Upper lobe of left lung (tissue), 6 donors: ENCODE measurements around the gene CIAO2B. TPM values are rescaled to one million over a fixed set of nuclear protein-coding genes. Genes with fewer than 3 reads are reported as not detected.

Experiments used
- ATAC-seq, 2 donors: fragments of 200-7000 bp; cut with Tn5 transposase; one replicate each; pipeline ENCODE4 v1.9.1; 2022; ENCODE audit warnings: mild to moderate bottlenecking in 2 of 2, moderate library complexity in 2 of 2; ENCODE audit not compliant: low FRiP score in 2 of 2
- DNase-seq, 2 donors: peaks; one replicate each; pipeline ENCODE4 v3.0.0-alpha.2; 2019 to 2020
- H3K27ac ChIP-seq, 4 donors: fragments of 200-600 bp; sonication (generic); one replicate each; pipeline ENCODE4 v1.5.1; 2016 to 2019
- H3K27me3 ChIP-seq, 4 donors: fragments of 200-600 bp; sonication (generic); one replicate each; pipeline ENCODE4 v1.5.1; 2017 to 2019
- H3K36me3 ChIP-seq, 4 donors: fragments of 200-600 bp; sonication (generic); one replicate each; pipeline ENCODE4 v1.5.1; 2016 to 2019
- H3K4me1 ChIP-seq, 4 donors: fragments of 200-600 bp; sonication (generic); one replicate each; pipeline ENCODE4 v1.5.1; 2018 to 2019
- H3K4me3 ChIP-seq, 4 donors: fragments of 200-600 bp; sonication (generic); one replicate each; pipeline ENCODE4 v1.5.1; 2017 to 2019; ENCODE audit warnings: mild to moderate bottlenecking in 2 of 4, moderate library complexity in 1 of 4
- H3K9me3 ChIP-seq, 4 donors: fragments of 200-600 bp; sonication (generic); one replicate each; pipeline ENCODE4 v1.5.1; 2018 to 2019
- EP300 ChIP-seq, 4 donors: sonication (generic); formaldehyde crosslinking; IDR thresholded peaks; one replicate each; pipeline ENCODE4 v1.5.1; 2017; ENCODE audit warnings: antibody characterized with exemption in 4 of 4, control low read depth in 2 of 4
- POLR2A ChIP-seq, 4 donors: fragments of 450-650 bp; IDR thresholded peaks; one replicate each; pipeline ENCODE4 v1.5.1; 2016 to 2017; ENCODE audit warnings: antibody characterized with exemption in 4 of 4, mild to moderate bottlenecking in 2 of 4
- POLR2AphosphoS5 ChIP-seq, 2 donors: sonication (generic); formaldehyde crosslinking; IDR thresholded peaks; one replicate each; pipeline ENCODE4 v1.5.1; 2017; ENCODE audit warnings: antibody characterized with exemption in 2 of 2
- WGBS, 2 donors: methylation state at CpG; one replicate each; pipeline ENCODE4 v1.1.5; 2017 to 2018; 5-methylcytosine and 5-hydroxymethylcytosine counted together
- total RNA-seq, 6 donors: library from RNA; depleted of rRNA in 4 of 6; stranded (reverse); fragments of >200 nt in 4 of 6; gene quantifications; one replicate each; pipeline versions ENCODE4 v1.1.0 to v1.2.1, GENCODE V29; 2016 to 2021
- TF ChIP-seq, protein P1 (sequence below), 6 experiments: fragments of 450-650 bp in 4 of 6; fragments of 200-600 bp in 2 of 6; sonication (generic) in 2 of 6; IDR thresholded peaks; one replicate each; pipeline ENCODE4 v1.5.1; 2016 to 2019; ENCODE audit warnings: antibody characterized with exemption in 6 of 6
- donor health status: DM: no; HTN: no; CAD: no; lungs with moderate emphysema.
- donor health status: DM: no; HTN: yes; CAD: no; lungs with severe emphysema.

The CIAO2B gene
- total RNA-seq, 6 donors from 2014 or later: 59.6 to 131 (median 73.2) TPM

DNA sequence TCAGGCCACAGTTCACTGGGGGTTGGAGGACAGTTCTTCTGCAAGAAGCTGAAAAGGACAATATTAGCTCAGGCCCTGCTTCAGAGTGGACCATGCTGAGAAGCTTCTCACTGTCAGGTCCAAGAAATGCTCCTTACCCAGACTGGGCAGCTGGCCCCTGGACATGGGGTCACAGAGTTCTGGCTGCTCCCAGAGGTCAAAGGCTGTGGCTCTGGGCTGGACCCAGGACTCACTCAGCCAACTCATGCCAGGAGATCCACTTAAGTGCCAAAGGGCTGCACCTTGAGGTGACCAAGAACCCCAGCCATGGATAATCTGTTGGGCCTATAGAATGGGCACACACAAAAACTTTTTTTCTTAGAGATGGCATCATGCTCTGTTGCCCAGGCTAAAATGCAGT, 5.2 kb upstream of the CIAO2B start:
- Histone ChIP-seq H3K4me1 (peaks cover 18 to 37% (median 24%) of the 10 kb centered on the region in 4 donors), H3K27me3 (no peaks in the 10 kb centered on the region), H3K4me3 (no peak overlapping the region), H3K36me3 (peaks cover 18 to 68% (median 49%) of the 10 kb centered on the region in 4 donors), H3K9me3 (no peaks in the 10 kb centered on the region), H3K27ac (no peak overlapping the region)
- ATAC-seq (no peak), DNase-seq (no peak)
- TF ChIP-seq POLR2AphosphoS5 (IDR thresholded peaks at IDR 0.05) (no peak), POLR2A (IDR thresholded peaks at IDR 0.05) (no peak), EP300 (IDR thresholded peaks at IDR 0.05) (no peak)
- TF ChIP-seq, protein P1, sequence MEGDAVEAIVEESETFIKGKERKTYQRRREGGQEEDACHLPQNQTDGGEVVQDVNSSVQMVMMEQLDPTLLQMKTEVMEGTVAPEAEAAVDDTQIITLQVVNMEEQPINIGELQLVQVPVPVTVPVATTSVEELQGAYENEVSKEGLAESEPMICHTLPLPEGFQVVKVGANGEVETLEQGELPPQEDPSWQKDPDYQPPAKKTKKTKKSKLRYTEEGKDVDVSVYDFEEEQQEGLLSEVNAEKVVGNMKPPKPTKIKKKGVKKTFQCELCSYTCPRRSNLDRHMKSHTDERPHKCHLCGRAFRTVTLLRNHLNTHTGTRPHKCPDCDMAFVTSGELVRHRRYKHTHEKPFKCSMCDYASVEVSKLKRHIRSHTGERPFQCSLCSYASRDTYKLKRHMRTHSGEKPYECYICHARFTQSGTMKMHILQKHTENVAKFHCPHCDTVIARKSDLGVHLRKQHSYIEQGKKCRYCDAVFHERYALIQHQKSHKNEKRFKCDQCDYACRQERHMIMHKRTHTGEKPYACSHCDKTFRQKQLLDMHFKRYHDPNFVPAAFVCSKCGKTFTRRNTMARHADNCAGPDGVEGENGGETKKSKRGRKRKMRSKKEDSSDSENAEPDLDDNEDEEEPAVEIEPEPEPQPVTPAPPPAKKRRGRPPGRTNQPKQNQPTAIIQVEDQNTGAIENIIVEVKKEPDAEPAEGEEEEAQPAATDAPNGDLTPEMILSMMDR (IDR thresholded peaks at IDR 0.05): no peak

DNA sequence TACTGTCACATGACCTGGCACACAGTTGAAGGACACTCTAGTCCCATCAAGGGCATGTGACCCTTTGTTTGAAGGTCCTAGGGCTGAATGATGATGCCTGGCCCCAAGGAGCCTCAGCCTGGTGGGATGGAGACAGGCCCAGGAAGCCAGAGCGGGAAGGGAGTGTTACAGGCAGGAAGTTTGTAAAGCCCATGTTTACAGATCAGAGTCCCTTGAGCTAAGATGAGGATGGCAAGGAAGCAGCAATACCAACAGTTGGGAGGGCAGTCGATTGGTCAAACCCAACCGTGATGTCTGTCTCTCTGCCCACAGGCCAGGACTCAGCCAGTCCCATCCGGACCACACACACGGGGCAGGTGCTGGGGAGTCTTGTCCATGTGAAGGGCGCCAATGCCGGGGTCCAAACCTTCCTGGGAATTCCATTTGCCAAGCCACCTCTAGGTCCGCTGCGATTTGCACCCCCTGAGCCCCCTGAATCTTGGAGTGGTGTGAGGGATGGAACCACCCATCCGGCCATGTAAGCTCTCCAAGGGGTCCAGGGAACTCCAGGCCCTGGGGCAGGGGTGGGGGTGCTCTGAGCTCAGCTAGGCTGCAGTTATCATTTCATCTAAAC, 3.6 kb upstream of the CIAO2B start:
- H3K27me3 ChIP-seq: no peaks in the 10 kb centered on the region
- no peak for ATAC-seq
- H3K9me3 ChIP-seq: no peaks in the 10 kb centered on the region
- TF ChIP-seq EP300 (IDR thresholded peaks at IDR 0.05): no peak
- no peak for TF ChIP-seq POLR2AphosphoS5 (IDR thresholded peaks at IDR 0.05)
- TF ChIP-seq POLR2A (IDR thresholded peaks at IDR 0.05): no peak
- TF ChIP-seq, protein P1 (IDR thresholded peaks at IDR 0.05): no peak
- no peak overlapping the region for H3K4me3 ChIP-seq
- DNase-seq: no peak
- peak overlapping the region in 1 of 4 donors; percentile 27 for H3K27ac ChIP-seq
- WGBS, 2 donors: 71% methylated on average over 2 to 10 of the region's 10 CpGs
- H3K4me1 ChIP-seq: peaks cover 27 to 46% (median 33%) of the 10 kb centered on the region in 4 donors
- H3K36me3 ChIP-seq: peaks cover 18 to 55% (median 39%) of the 10 kb centered on the region in 4 donors

DNA sequence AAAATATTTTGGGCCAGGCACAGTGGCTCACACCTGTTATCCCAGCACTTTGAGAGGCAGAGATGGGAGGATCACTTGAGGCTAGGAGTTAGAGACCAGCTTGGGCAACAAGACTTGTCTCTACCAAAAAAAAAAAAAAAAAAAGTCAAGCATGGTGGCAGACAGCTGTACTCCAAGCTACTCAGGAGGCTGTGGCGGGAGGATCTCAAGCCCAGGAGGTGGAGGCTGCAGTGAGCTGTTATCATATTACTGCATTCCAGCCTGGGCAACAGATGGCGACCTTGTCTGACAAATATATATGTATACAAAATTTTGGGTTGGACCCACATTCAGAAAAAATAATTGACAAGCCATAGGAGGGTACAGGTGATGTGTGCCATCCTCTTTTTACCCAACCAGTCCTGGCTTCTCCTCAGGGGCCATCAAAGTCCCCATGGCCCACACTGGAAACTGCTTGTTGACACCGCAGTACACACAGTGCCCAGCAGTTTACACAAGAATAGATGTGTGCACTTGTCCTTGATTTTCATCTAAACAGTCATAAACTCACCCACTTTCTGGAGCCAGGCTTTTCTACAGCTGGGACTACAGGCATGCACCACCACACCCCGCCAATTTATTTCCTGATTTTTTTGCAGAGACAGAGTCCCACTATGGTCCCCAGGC, 2.8 kb upstream of the CIAO2B start:
- Histone ChIP-seq H3K27me3 (no peaks in the 10 kb centered on the region), H3K9me3 (no peaks in the 10 kb centered on the region), H3K4me1 (peaks cover 29 to 51% (median 36%) of the 10 kb centered on the region in 4 donors), H3K27ac (peak overlapping the region in 1 of 4 donors; percentile 96), H3K4me3 (no peak overlapping the region), H3K36me3 (peaks cover 14 to 52% (median 33%) of the 10 kb centered on the region in 4 donors)
- TF ChIP-seq POLR2A (IDR thresholded peaks at IDR 0.05) (no peak), EP300 (IDR thresholded peaks at IDR 0.05) (no peak), POLR2AphosphoS5 (IDR thresholded peaks at IDR 0.05) (no peak)
- TF ChIP-seq, protein P1 (IDR thresholded peaks at IDR 0.05): no peak
- DNase-seq (no peak), ATAC-seq (no peak)
- 86 to 90% methylated on average over 4 of the region's 4 CpGs for WGBS, 2 donors

DNA sequence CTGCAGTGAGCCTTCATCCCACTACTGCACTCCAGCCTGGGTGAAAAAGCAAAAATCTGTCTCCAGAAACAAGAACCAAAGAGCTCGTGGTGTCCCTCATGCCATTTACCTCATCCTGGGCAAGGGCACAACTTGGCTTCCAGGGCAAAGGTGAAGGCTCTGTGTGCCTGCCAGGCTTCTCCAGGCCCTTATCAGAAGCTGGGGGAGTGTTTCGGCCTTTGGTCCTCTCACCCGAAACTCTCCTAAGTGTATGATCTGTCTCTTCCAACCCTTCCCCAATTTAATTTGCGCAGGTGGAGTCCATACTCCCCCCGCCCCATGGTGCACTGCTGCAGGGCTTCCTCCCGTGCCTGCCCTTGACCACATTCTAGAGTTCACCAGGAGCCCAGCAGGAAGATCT, 2.3 kb upstream of the CIAO2B start:
- no peak for DNase-seq
- no peak overlapping the region for H3K4me3 ChIP-seq

More for the DNA sequence above, 2.3 kb upstream of the CIAO2B start:
- 87% methylated on average over 6 of the region's 6 CpGs for WGBS, 2 donors
- Histone ChIP-seq H3K9me3 (no peaks in the 10 kb centered on the region), H3K27ac (peak overlapping the region in 2 of 4 donors; percentile 96 to 98), H3K36me3 (peaks cover 13 to 47% (median 29%) of the 10 kb centered on the region in 4 donors), H3K4me1 (peaks cover 29 to 51% (median 36%) of the 10 kb centered on the region in 4 donors), H3K27me3 (no peaks in the 10 kb centered on the region)
- no peak for ATAC-seq
- TF ChIP-seq POLR2AphosphoS5 (IDR thresholded peaks at IDR 0.05) (no peak), EP300 (IDR thresholded peaks at IDR 0.05) (no peak), POLR2A (IDR thresholded peaks at IDR 0.05) (no peak)
- TF ChIP-seq, protein P1 (IDR thresholded peaks at IDR 0.05): no peak
